ENCODE measurements around the gene TMEM80.

TMEM80 gene

DNA sequence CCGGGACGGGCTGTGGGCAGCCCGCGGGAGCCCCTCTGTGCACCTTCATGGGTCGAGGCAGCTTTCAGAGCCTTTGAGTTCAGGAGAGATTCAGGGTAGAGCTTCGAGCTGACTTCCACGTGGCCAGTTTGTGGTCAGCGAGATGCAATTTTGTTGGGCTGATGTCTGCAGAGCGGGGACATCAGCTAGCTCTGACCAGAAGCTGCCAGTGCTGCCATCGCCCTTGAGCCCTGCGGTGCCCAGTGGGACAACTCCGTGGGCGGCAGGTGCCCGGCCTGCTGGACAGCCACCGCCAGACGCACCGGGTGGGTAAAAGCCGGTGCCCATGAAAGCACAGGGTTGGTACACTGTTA, 52.4 kb downstream of the TMEM80 start:
- no peak for DNase-seq

DNA sequence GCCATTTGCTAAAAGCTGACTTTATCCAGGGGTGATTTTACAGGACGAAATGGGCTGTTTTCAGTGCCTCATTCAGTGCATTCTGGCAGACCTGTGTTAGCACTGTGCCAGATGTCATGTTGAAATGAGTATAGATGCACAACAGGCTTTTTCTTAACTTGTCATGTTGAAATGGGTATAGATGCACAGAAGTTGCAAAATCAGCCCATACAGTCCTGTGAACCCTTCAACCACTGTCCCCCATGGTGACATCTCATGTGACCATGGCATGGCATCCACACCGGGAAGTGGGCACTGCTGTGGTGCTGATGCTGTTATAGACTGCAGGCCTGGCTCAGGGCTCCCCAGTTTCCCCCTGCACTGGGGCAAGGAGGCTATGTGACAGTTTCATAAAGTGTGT, 54.1 kb downstream of the TMEM80 start:
- DNase-seq, result no peak

Measured in hippocampal formation (tissue), 2 donors.